HepG2 (cell line): Measurements from ENCODE around the gene MAN2A2. TPM values are rescaled to one million over a fixed set of nuclear protein-coding genes. Genes with fewer than 3 reads are reported as not detected.

Experiments
- JDP2 ChIP-seq: sonication (generic); formaldehyde crosslinking; IDR thresholded peaks from 2 replicates; pipeline ENCODE4 v1.8.1; 2022; ENCODE audit warnings: missing genetic modification reagents, borderline replicate concordance
- NFIC ChIP-seq: IDR thresholded peaks from 2 replicates; pipeline ENCODE4 v1.6.1; 2012; ENCODE audit warnings: mild to moderate bottlenecking, low read length, inconsistent platforms
- NFKB2 ChIP-seq: sonication (generic); formaldehyde crosslinking; IDR thresholded peaks from 2 replicates; pipeline ENCODE4 v1.4.0; 2020; ENCODE audit warnings: missing genetic modification reagents, borderline replicate concordance
- NR2F6 ChIP-seq, 2 experiments: IDR thresholded peaks; 2 replicates each; pipeline ENCODE4 v1.6.1; 2016; ENCODE audit warnings: antibody characterized with exemption in 1 of 2, mild to moderate bottlenecking in 1 of 2
- SIN3B ChIP-seq: fragments of 150-350 bp; IDR thresholded peaks from 2 replicates; pipeline ENCODE4 v1.6.1; 2014; ENCODE audit warnings: low read length
- SMAD9 ChIP-seq: sonication (generic); formaldehyde crosslinking; IDR thresholded peaks from 2 replicates; pipeline ENCODE4 v1.5.1; 2020; ENCODE audit warnings: mild to moderate bottlenecking, missing genetic modification reagents
- ZBTB42 ChIP-seq: sonication (generic); formaldehyde crosslinking; IDR thresholded peaks from 2 replicates; pipeline ENCODE4 v1.5.0; 2020; ENCODE audit warnings: mild to moderate bottlenecking, missing genetic modification reagents
- ZNF354B ChIP-seq: sonication (generic); formaldehyde crosslinking; IDR thresholded peaks from 2 replicates; pipeline ENCODE4 v1.8.0; 2022; ENCODE audit warnings: mild to moderate bottlenecking, missing genetic modification reagents
- ZNF367 ChIP-seq: sonication (generic); formaldehyde crosslinking; IDR thresholded peaks from 2 replicates; pipeline ENCODE4 v1.4.0; 2020; ENCODE audit warnings: missing genetic modification reagents, borderline replicate concordance
- ZNF670 ChIP-seq: sonication (generic); formaldehyde crosslinking; IDR thresholded peaks from 2 replicates; pipeline ENCODE4 v1.8.0; 2022; ENCODE audit warnings: mild to moderate bottlenecking, missing genetic modification reagents, borderline replicate concordance
- polyA plus RNA-seq, 8 experiments: library from polyadenylated mRNA; depleted of rRNA in 3 of 8; stranded (reverse) in 7 of 8; unstranded in 1 of 8; fragments of >200 nt; fragmentation: Illumina TruSeq in 4 of 8; extraction: Trizol in 4 of 8; gene quantifications; 2 replicates each; pipeline versions ENCODE4 v1.2.1 to v1.2.3, GENCODE V29; 2011 to 2016; ENCODE audit warnings: low read depth in 4 of 8, missing spikeins in 1 of 8, mixed read lengths in 1 of 8; ENCODE audit not compliant: insufficient read depth in 1 of 8
- total RNA-seq, 5 experiments: library from RNA; depleted of rRNA; stranded (reverse); fragments of >200 nt; fragmentation: Illumina TruSeq; extraction: Trizol; gene quantifications; 2 replicates each; pipeline ENCODE4 v1.2.3, GENCODE V29; 2016; ENCODE audit warnings: low read depth in 1 of 5
- TF ChIP-seq, protein P1 (sequence below): IDR thresholded peaks from 2 replicates; pipeline ENCODE4 v1.6.1; 2016; ENCODE audit warnings: missing compliant biosample characterization, missing genetic modification reagents, borderline replicate concordance
- TF ChIP-seq, protein P2 (sequence below): sonication (generic); formaldehyde crosslinking; IDR thresholded peaks from 2 replicates; pipeline ENCODE4 v1.4.0; 2020; ENCODE audit warnings: missing genetic modification reagents
- TF ChIP-seq, protein P3 (sequence below): sonication (generic); formaldehyde crosslinking; IDR thresholded peaks from 2 replicates; pipeline ENCODE4 v1.5.1; 2020; ENCODE audit warnings: missing genetic modification reagents, mild to moderate bottlenecking, borderline replicate concordance
- TF ChIP-seq, protein P4 (sequence below): sonication (generic); formaldehyde crosslinking; IDR thresholded peaks from 2 replicates; pipeline ENCODE4 v1.4.0; 2020; ENCODE audit warnings: low read depth, mild to moderate bottlenecking, missing genetic modification reagents
- TF ChIP-seq, protein P5 (sequence below): conservative IDR thresholded peaks from 2 replicates; pipeline ENCODE4 v1.6.1; 2018; ENCODE audit warnings: missing genetic modification reagents
- TF ChIP-seq, protein P6 (sequence below): sonication (generic); formaldehyde crosslinking; IDR thresholded peaks from 2 replicates; pipeline ENCODE4 v1.4.0; 2020; ENCODE audit warnings: mild to moderate bottlenecking, missing genetic modification reagents

The MAN2A2 gene
- total and polyA plus RNA-seq, 2 of the 13 experiments (the other 11 are each of a cell fraction or from before 2014, with no cell fraction given) = 17.5 to 51.5 TPM

DNA sequence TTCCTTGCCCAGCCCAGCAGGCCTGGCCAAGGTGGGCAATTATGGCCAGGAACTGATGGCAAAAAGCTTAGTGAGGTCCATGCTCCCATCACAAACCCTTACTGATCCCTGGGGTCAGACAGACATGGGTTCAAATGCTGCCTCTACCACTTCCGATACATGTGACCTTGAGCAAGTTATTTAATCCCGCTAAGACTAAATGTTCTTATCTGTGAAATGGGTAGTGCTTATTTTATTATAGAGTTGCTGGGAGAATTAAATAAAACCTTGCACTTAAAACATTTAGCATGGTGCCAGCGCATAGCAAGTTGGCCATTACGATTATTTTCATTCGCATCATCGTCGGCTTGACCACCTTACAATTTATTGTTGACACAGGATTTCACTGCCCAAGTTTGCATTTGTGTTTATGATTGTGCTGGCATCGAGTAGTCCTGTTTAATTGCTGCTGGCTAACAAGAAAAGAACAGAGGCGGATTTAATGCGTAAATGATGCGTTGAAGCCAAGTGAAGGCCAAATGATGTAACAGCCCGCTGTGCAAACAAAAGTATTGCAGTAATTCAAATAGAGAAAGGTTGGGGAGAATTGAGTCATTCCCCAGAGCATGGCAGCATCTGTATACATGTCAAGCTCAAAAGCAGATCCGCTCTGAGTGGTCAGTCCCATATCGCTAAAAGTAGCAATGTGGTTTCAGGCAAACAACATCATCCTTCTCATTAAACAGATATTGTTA, 42.0 kb upstream of the MAN2A2 start (continued):
- TF ChIP-seq, protein P1, sequence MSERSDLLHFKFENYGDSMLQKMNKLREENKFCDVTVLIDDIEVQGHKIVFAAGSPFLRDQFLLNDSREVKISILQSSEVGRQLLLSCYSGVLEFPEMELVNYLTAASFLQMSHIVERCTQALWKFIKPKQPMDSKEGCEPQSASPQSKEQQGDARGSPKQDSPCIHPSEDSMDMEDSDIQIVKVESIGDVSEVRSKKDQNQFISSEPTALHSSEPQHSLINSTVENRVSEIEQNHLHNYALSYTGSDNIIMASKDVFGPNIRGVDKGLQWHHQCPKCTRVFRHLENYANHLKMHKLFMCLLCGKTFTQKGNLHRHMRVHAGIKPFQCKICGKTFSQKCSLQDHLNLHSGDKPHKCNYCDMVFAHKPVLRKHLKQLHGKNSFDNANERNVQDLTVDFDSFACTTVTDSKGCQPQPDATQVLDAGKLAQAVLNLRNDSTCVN = no peak
- TF ChIP-seq ZNF367 (CRISPR knock-in tag) (no peak), NFIC (peak; percentile 79; the same call in 1 of the 2 replicates), ZNF670 (CRISPR knock-in tag) (0 out of 2 replicates have a peak, but pooled peaks have one; percentile 34), SIN3B (no peak), JDP2 (CRISPR knock-in tag) (no peak), ZBTB42 (CRISPR knock-in tag) (no peak), SMAD9 (no peak), NFKB2 (CRISPR knock-in tag) (no peak), NR2F6 (IDR thresholded peaks at IDR 0.05) (peak; percentile 76), NR2F6 (CRISPR knock-in tag; IDR thresholded peaks at IDR 0.05) (peak; percentile 84), ZNF354B (CRISPR knock-in tag) (no peak)
- TF ChIP-seq, protein P2, sequence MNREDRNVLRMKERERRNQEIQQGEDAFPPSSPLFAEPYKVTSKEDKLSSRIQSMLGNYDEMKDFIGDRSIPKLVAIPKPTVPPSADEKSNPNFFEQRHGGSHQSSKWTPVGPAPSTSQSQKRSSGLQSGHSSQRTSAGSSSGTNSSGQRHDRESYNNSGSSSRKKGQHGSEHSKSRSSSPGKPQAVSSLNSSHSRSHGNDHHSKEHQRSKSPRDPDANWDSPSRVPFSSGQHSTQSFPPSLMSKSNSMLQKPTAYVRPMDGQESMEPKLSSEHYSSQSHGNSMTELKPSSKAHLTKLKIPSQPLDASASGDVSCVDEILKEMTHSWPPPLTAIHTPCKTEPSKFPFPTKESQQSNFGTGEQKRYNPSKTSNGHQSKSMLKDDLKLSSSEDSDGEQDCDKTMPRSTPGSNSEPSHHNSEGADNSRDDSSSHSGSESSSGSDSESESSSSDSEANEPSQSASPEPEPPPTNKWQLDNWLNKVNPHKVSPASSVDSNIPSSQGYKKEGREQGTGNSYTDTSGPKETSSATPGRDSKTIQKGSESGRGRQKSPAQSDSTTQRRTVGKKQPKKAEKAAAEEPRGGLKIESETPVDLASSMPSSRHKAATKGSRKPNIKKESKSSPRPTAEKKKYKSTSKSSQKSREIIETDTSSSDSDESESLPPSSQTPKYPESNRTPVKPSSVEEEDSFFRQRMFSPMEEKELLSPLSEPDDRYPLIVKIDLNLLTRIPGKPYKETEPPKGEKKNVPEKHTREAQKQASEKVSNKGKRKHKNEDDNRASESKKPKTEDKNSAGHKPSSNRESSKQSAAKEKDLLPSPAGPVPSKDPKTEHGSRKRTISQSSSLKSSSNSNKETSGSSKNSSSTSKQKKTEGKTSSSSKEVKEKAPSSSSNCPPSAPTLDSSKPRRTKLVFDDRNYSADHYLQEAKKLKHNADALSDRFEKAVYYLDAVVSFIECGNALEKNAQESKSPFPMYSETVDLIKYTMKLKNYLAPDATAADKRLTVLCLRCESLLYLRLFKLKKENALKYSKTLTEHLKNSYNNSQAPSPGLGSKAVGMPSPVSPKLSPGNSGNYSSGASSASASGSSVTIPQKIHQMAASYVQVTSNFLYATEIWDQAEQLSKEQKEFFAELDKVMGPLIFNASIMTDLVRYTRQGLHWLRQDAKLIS = no peak
- TF ChIP-seq, protein P3, sequence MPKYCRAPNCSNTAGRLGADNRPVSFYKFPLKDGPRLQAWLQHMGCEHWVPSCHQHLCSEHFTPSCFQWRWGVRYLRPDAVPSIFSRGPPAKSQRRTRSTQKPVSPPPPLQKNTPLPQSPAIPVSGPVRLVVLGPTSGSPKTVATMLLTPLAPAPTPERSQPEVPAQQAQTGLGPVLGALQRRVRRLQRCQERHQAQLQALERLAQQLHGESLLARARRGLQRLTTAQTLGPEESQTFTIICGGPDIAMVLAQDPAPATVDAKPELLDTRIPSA (CRISPR knock-in tag) = no peak
- TF ChIP-seq, protein P4, sequence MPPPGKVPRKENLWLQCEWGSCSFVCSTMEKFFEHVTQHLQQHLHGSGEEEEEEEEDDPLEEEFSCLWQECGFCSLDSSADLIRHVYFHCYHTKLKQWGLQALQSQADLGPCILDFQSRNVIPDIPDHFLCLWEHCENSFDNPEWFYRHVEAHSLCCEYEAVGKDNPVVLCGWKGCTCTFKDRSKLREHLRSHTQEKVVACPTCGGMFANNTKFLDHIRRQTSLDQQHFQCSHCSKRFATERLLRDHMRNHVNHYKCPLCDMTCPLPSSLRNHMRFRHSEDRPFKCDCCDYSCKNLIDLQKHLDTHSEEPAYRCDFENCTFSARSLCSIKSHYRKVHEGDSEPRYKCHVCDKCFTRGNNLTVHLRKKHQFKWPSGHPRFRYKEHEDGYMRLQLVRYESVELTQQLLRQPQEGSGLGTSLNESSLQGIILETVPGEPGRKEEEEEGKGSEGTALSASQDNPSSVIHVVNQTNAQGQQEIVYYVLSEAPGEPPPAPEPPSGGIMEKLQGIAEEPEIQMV = no peak
- TF ChIP-seq, protein P5, sequence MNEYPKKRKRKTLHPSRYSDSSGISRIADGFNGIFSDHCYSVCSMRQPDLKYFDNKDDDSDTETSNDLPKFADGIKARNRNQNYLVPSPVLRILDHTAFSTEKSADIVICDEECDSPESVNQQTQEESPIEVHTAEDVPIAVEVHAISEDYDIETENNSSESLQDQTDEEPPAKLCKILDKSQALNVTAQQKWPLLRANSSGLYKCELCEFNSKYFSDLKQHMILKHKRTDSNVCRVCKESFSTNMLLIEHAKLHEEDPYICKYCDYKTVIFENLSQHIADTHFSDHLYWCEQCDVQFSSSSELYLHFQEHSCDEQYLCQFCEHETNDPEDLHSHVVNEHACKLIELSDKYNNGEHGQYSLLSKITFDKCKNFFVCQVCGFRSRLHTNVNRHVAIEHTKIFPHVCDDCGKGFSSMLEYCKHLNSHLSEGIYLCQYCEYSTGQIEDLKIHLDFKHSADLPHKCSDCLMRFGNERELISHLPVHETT (CRISPR knock-in tag) = no peak
- TF ChIP-seq, protein P6, sequence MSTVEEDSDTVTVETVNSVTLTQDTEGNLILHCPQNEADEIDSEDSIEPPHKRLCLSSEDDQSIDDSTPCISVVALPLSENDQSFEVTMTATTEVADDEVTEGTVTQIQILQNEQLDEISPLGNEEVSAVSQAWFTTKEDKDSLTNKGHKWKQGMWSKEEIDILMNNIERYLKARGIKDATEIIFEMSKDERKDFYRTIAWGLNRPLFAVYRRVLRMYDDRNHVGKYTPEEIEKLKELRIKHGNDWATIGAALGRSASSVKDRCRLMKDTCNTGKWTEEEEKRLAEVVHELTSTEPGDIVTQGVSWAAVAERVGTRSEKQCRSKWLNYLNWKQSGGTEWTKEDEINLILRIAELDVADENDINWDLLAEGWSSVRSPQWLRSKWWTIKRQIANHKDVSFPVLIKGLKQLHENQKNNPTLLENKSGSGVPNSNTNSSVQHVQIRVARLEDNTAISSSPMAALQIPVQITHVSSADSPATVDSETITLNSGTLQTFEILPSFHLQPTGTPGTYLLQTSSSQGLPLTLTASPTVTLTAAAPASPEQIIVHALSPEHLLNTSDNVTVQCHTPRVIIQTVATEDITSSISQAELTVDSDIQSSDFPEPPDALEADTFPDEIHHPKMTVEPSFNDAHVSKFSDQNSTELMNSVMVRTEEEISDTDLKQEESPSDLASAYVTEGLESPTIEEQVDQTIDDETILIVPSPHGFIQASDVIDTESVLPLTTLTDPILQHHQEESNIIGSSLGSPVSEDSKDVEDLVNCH (CRISPR knock-in tag) = no peak
